GM10248 (cell line): ENCODE measurements around the gene MNS1.
A peak's percentile ranks its signal among the peaks of the same experiment; 100 is the strongest.
"Not testable (repeated sequence)": the region's sequence is repeated elsewhere in the genome, so short reads cannot be mapped to it uniquely, and the experiment has no call there.

Experiments
- CTCF ChIA-PET: fragments of 300-600 bp; sonication (Branson Sonifier 250); formaldehyde crosslinking; extraction: SDS; loops from one replicate; lab custom pipeline; 2021; ENCODE audit warnings: antibody characterized with exemption; lab: Yijun Ruan, JAX
- POLR2A ChIA-PET: fragments of 350-650 bp; sonication (Branson Sonifier 250); formaldehyde crosslinking; extraction: SDS; loops from one replicate; lab custom pipeline; 2020; ENCODE audit warnings: antibody characterized with exemption; lab: Yijun Ruan, JAX
- DNase-seq: peaks from one replicate; pipeline ENCODE4 v3.0.0; 2012; ENCODE audit errors: extremely low spot score
- TF ChIP-seq, protein P1 (sequence below): IDR thresholded peaks from 2 replicates; pipeline ENCODE4 v1.5.1; 2012; ENCODE audit warnings: mild to moderate bottlenecking, low read depth; ENCODE audit errors: extremely low read depth, missing control alignments, control extremely low read depth

The MNS1 gene

DNA sequence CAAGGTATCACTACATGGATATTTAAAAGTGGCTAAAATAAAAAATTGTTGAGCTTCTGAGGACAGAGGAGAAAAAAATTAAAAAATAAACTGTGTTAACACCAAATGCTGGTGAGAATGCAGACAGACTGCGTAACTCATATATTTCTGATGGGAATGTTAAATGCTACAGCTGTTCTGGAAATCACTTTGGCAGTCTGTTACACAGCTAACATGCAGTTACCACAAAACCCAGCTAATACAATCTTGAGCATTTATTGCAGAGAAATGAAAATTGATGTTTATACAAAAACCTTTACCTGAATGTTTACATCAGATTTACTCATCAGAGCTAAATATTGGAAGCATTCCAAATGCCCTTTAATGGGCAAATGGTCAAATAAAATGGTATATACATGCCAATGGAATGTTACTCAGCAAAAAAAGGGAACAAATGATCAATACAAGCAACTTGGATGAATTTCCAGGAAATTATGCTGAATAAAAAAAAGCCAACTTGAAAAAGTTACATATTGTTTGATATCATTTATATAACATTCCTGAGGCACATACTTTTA is 24.6 kb downstream of the MNS1 start:
- TF ChIP-seq, protein P1, sequence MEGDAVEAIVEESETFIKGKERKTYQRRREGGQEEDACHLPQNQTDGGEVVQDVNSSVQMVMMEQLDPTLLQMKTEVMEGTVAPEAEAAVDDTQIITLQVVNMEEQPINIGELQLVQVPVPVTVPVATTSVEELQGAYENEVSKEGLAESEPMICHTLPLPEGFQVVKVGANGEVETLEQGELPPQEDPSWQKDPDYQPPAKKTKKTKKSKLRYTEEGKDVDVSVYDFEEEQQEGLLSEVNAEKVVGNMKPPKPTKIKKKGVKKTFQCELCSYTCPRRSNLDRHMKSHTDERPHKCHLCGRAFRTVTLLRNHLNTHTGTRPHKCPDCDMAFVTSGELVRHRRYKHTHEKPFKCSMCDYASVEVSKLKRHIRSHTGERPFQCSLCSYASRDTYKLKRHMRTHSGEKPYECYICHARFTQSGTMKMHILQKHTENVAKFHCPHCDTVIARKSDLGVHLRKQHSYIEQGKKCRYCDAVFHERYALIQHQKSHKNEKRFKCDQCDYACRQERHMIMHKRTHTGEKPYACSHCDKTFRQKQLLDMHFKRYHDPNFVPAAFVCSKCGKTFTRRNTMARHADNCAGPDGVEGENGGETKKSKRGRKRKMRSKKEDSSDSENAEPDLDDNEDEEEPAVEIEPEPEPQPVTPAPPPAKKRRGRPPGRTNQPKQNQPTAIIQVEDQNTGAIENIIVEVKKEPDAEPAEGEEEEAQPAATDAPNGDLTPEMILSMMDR, result no peak
- no peak for DNase-seq
- ChIA-PET POLR2A (no interaction called here), CTCF (interaction anchor here (0.8 to 1.4 kb wide), 3 partner anchors 10 to 192 kb away, joined by 3 to 6 read pairs (median 3); no protein-coding TSS in a partner anchor)

DNA sequence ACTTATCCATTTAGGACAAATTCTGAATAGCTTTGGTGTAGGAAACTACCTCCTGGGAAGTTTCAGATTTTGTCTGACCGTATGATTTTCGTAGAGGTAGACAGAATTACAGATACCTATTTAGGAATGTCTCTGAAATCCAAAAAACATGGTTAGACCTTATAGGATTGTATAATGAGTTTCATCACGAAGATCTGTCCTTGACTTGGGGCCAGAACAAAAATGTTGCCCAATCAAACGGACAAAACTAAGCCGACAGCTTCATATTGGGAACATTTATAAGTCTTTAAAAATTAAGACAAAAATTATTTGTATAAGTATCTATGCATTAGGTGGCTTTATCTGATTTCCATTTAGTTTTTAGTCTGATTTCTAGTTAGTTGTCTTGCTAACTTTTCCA is 32.6 kb downstream of the MNS1 start:
- POLR2A ChIA-PET, result no interaction called here
- TF ChIP-seq, protein P1, result no peak
- no peak for DNase-seq
- CTCF ChIA-PET, result interaction anchor here (1.2 to 3.1 kb wide), 2 partner anchors 26 to 183 kb away, joined by 3 to 14 read pairs; no protein-coding TSS in a partner anchor

DNA sequence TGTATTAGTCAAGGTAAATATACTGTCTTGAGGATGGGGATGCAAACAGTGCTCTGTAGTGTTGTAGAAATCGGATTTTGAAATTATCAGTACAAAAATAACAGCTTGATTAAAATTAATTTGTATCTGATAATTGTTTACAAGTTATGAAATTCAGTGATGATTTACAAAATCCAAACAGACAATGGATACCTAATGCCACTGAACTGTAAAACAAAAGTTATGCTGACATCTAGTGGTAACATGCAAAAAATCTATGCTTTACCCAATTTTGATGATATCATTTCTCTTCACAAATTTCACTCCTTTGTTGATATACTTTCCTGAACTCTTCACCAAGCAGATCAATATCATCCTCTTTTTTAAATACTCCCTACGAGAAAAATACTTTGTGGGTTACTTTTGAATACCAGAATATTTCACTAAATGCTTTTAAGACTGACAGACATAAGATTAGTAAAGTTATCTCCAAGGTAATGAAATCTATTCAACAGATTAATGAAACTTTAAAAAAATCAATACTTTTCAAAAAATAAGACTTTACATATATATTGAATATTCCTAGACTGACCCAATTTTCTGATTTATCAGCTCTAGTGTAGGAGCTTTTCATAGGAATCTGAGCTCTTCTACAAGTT is 36.0 kb downstream of the MNS1 start:
- CTCF ChIA-PET, result interaction anchor here (0.7 to 6.8 kb wide), 16 partner anchors 9 to 532 kb away, joined by 3 to 126 read pairs (median 4); partner anchors contain the start of gene MNS1
- peak; percentile 38 for DNase-seq
- TF ChIP-seq, protein P1, result peak; percentile 39
- POLR2A ChIA-PET, result no interaction called here

DNA sequence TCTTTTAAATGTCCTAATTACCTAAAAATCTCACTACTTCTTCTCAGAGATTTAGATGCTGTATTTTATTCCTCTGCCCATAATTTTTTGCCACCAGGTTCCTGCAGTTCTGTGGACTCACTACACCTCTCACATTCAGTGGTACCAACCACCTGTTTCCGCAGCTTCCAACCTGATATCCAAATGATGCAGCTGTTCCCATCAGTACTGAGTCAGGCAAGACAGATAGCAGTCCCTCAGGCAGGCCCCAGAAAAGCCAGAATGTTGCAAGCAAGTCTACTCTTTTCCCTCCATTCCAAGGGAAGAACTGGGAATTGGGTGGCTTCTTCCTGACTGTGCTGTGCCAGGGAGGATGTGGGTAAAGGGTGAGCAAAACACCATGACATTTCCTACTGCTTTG is 39.0 kb downstream of the MNS1 start:
- CTCF ChIA-PET, result interaction anchor here (1.2 to 6.8 kb wide), 4 partner anchors 21 to 181 kb away, joined by 3 to 126 read pairs (median 36); no protein-coding TSS in a partner anchor
- POLR2A ChIA-PET, result interaction anchor here (0.6 kb wide), 1 partner anchor 176 kb away, joined by 6 read pairs; no protein-coding TSS in a partner anchor
- DNase-seq, result no peak
- TF ChIP-seq, protein P1, result no peak

DNA sequence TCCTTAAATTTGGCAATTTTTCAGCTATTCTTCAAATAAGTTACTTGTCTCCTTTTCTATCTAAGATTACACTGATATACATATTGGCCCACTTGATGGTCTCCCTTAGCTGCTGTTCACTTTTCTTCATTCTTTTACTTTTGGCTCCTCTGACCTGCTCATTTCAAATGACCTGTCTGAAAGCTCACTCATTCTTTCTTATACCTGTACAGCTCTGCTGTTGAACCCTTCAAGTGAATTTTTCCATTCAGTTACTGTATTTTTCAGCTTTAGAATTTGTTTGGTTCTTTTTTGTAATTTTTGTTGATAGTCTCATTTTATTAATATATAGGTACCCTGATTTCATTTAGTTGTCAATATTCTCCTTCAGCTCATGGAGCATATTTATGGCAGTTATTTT is 39.7 kb downstream of the MNS1 start:
- ChIA-PET POLR2A (no interaction called here), CTCF (interaction anchor here (0.8 to 6.8 kb wide), 6 partner anchors 10 to 180 kb away, joined by 3 to 69 read pairs (median 4); no protein-coding TSS in a partner anchor)
- TF ChIP-seq, protein P1, result no peak
- DNase-seq, result no peak

DNA sequence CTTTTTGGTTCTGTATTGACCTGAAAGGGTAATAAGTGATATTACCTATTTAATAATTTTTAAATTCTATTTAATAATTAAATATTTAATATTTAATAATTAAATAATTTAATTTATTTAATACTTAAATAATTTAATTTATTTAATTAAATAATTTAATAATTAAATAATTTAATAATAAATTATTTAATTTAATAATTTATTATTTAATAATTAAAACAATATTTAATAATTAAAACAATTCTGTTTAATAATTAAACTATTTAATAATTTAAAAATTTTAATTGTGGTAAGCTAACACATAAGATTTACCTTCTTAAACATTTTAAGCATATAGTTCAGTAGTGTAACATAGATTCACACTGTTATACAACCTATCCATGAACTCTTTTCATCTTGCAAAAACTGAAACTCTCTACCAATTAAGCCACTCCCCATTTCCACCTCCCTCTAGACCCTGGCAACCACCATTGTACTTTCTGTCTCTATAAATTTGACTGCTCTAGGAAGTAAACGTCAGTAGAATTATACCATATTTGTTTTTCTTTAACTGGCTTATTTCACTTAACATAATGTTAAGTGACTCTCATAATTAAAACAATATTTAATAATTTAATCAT is 51.7 kb downstream of the MNS1 start:
- DNase-seq, POLR2A ChIA-PET, CTCF ChIA-PET: not testable (repeated sequence)
